DND-41 (cell line): ENCODE data around the gene CIAO1.
"Not testable (repeated sequence)": the region's sequence is repeated elsewhere in the genome, so short reads cannot be mapped to it uniquely, and the experiment has no call there.

Source experiments
- ATAC-seq: fragments of 200-7000 bp; cut with Tn5 transposase; 3 replicates; pipeline ENCODE4 v1.9.1; 2021; ENCODE audit warnings: low read depth; ENCODE audit not compliant: insufficient read depth
- DNase-seq: peaks from one replicate; pipeline ENCODE4 v3.0.0-alpha.2; 2020
- H2AFZ ChIP-seq: 2 replicates; pipeline ENCODE4 v1.6.0; 2012; ENCODE audit warnings: low read depth, low read length
- H3K27ac ChIP-seq: 2 replicates; pipeline ENCODE4 v1.5.1; 2012; ENCODE audit warnings: low read length, inconsistent platforms
- H3K27me3 ChIP-seq: fragments of 200-600 bp; sonication (generic); 2 replicates; pipeline ENCODE4 v1.6.0; 2012; ENCODE audit warnings: low read length, mild to moderate bottlenecking, inconsistent platforms; ENCODE audit not compliant: insufficient read depth, poor library complexity
- H3K36me3 ChIP-seq: 2 replicates; pipeline ENCODE4 v1.5.1; 2012; ENCODE audit warnings: low read length, inconsistent platforms; ENCODE audit not compliant: insufficient read depth
- H3K4me1 ChIP-seq: 2 replicates; pipeline ENCODE4 v1.5.1; 2012; ENCODE audit warnings: mild to moderate bottlenecking, low read length; ENCODE audit not compliant: insufficient read depth
- H3K4me2 ChIP-seq: 2 replicates; pipeline ENCODE4 v1.6.0; 2012; ENCODE audit warnings: mild to moderate bottlenecking, moderate library complexity, low read length, inconsistent platforms; ENCODE audit not compliant: insufficient read depth
- H3K4me3 ChIP-seq, 2 experiments: fragments of 200-600 bp in 1 of 2; shearing (Covaris generic) in 1 of 2; 2 replicates each; pipeline ENCODE4 v1.5.1; 2012 to 2016; ENCODE audit warnings: inconsistent platforms in 2 of 2, low read length in 2 of 2, mild to moderate bottlenecking in 2 of 2, low read depth in 1 of 2, moderate library complexity in 1 of 2
- H3K79me2 ChIP-seq: 2 replicates; pipeline ENCODE4 v1.6.0; 2012; ENCODE audit warnings: low read length, inconsistent platforms; ENCODE audit not compliant: insufficient read depth
- H3K9ac ChIP-seq: 2 replicates; pipeline ENCODE4 v1.6.0; 2012; ENCODE audit warnings: low read depth, mild to moderate bottlenecking, inconsistent platforms, low read length, moderate library complexity
- H3K9me3 ChIP-seq: 2 replicates; pipeline ENCODE4 v1.5.1; 2012; ENCODE audit warnings: low read length, moderate library complexity, mild to moderate bottlenecking, inconsistent platforms; ENCODE audit not compliant: insufficient read depth, severe bottlenecking
- H4K20me1 ChIP-seq: 2 replicates; pipeline ENCODE4 v1.6.0; 2012; ENCODE audit warnings: low read length; ENCODE audit not compliant: insufficient read depth
- EZH2 ChIP-seq: IDR thresholded peaks from 3 replicates; pipeline ENCODE4 v1.6.1; 2012; ENCODE audit warnings: borderline replicate concordance, low read depth, mild to moderate bottlenecking, moderate library complexity, low read length, inconsistent platforms; ENCODE audit not compliant: severe bottlenecking
- TF ChIP-seq, protein P1 (sequence below): IDR thresholded peaks from 2 replicates; pipeline ENCODE4 v1.5.1; 2012; ENCODE audit warnings: borderline replicate concordance, low read length, moderate library complexity, mild to moderate bottlenecking; ENCODE audit not compliant: poor library complexity, severe bottlenecking; ENCODE audit errors: extremely low read depth

CIAO1 gene

DNA sequence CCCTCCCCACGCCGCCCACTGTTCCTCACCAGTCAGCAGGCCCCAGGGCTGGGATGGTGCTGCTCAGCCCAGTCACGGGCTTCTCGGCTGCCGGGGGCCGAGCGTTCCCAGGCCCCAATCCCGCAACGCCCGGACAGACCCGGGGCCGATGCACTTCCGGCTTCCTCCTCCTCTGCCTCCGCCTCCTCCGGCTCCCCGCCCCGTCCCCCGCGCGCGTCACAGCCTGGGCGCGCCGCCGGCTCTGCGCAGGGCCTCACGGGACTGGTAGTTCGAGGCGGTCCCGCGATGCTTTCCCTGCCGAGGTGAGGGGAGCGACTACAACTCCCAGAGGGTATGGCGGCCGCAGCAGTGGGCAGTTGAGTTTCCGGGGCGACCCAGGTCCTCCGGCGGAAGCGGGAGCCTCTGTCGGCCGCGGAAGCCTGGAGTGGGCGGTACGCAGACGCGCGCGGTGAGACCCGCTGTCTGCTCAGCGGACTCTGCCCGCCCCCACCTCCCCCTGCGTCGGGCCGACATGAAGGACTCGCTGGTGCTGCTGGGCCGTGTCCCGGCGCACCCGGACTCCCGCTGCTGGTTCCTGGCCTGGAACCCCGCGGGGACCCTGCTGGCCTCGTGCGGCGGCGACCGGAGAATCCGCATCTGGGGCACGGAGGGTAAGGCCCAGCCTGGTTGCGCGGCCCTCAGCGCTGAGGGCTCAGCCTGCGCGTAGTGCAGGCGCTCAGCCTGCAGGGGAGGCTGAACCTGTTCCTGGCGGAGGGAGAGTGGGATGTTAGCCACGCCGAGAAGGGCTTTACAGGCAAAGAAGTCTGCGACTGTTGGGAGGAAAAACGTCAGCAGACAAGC, at the start of gene CIAO1, which contains the start of gene TMEM127:
Gene CIAO1, plus strand, starts transcription at position 386 of the 840 bp plus-strand sequence. Its CDS starts 126 bp downstream, at position 512.
Gene TMEM127, minus strand, starts transcription at position 158 of the 840 bp plus-strand sequence. CDS start 616 bp downstream, outside the sequence.
- ATAC-seq: peak; percentile 95
- Histone ChIP-seq H3K27ac (peak within 1 kb of the TSS; percentile 81), H3K4me3 (peak within 1 kb of the TSS; percentile 61 to 96), H2AFZ (peak within 1 kb of the TSS; percentile 95), H3K4me1 (peaks cover 33% of the 10 kb centered on the region), H3K9me3 (no peaks in the 10 kb centered on the region), H3K4me2 (peak within 1 kb of the TSS; percentile 95), H3K27me3 (no peaks in the 10 kb centered on the region), H4K20me1 (peaks cover 35% of the 10 kb centered on the region), H3K36me3 (peaks cover 56% of the 10 kb centered on the region), H3K79me2 (peaks cover 72% of the 10 kb centered on the region), H3K9ac (peak within 1 kb of the TSS; percentile 89)
- peak; percentile 99 for DNase-seq
- TF ChIP-seq EZH2: no peak
- TF ChIP-seq, protein P1, sequence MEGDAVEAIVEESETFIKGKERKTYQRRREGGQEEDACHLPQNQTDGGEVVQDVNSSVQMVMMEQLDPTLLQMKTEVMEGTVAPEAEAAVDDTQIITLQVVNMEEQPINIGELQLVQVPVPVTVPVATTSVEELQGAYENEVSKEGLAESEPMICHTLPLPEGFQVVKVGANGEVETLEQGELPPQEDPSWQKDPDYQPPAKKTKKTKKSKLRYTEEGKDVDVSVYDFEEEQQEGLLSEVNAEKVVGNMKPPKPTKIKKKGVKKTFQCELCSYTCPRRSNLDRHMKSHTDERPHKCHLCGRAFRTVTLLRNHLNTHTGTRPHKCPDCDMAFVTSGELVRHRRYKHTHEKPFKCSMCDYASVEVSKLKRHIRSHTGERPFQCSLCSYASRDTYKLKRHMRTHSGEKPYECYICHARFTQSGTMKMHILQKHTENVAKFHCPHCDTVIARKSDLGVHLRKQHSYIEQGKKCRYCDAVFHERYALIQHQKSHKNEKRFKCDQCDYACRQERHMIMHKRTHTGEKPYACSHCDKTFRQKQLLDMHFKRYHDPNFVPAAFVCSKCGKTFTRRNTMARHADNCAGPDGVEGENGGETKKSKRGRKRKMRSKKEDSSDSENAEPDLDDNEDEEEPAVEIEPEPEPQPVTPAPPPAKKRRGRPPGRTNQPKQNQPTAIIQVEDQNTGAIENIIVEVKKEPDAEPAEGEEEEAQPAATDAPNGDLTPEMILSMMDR: peak; percentile 59

DNA sequence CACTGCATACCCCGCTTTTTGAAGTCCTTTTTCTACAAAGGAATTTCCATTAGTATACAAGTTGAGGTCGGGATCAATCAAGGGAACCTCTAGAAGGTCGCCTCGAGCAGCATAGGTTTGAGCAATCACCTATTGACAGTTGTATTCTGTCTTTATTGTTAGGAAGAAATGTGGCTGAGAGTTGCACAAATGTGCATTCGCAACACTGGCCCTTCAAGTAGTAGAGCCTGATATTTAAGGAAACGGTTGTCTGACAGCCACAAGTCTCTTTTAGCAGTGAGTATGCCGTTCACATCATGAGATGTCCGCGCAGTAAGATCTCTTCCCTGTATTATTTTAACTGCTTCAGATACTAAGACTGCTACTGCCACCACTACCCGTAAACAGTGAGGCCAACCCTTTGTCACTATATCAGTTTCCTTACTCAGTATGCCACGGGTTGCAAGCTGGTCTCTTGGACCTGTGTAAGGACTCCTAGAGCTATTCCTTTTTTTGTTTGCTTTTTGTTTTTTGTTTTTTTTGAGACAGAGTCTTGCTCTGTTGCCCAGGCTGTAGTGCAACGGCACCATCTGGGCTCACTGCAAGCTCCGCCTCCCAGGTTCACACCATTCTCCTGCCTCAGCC, 47.4 kb upstream of the CIAO1 start:
- Histone ChIP-seq H3K4me3 (no peak overlapping the region), H3K36me3 (no peaks in the 10 kb centered on the region), H4K20me1 (no peaks in the 10 kb centered on the region), H3K79me2 (no peaks in the 10 kb centered on the region), H3K9me3 (no peaks in the 10 kb centered on the region), H2AFZ (no peak overlapping the region), H3K4me2 (no peak overlapping the region), H3K27ac (no peak overlapping the region), H3K27me3 (no peaks in the 10 kb centered on the region), H3K4me1 (no peaks in the 10 kb centered on the region), H3K9ac (no peak overlapping the region)
- no peak for TF ChIP-seq EZH2
- TF ChIP-seq, protein P1: no peak
- ATAC-seq: no peak
- DNase-seq: no peak

DNA sequence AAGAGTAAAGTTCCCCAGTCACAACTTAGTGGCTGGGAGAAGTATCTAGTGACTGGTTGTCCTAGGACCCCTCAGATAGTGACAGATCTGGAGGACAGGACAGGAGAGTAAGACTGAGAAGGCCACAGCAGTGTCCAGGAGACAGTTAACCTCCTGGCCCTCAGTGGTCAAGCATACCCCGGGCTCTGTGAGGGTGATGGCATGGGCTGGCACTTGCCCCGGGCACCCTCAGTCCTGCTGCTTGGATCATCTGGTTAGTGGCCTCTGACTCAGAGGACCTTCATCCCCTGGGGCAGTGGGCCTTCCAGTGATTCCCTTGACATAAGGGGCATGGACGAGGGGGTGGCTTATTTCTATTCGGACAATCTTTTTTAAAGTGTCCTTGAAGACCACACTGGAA, 46.1 kb upstream of the CIAO1 start:
- H4K20me1 ChIP-seq, H3K4me1 ChIP-seq, H3K27ac ChIP-seq, H2AFZ ChIP-seq, H3K4me2 ChIP-seq, H3K9ac ChIP-seq, DNase-seq, H3K36me3 ChIP-seq, H3K79me2 ChIP-seq, H3K4me3 ChIP-seq, ATAC-seq, H3K9me3 ChIP-seq, H3K27me3 ChIP-seq: not testable (repeated sequence)

DNA sequence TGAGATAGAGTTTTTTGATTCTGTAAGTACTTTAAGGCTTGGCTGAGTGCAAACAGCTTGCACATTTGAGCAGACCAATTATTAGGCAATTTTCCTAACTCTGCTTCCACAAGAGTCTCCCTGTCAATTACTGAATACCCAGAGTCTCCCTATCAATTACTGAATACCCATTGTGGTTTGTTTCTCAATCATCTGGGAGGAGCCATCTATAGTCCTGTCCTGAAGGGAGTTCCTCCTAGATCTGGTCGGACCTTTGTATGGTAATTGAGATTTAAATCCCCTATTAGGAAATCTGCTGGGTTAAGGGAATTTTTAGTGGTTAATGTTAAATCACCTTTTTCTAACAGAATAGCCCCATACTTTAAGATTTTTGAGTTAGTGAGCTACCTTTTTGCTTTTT, 44.9 kb upstream of the CIAO1 start:
- not testable (repeated sequence) for DNase-seq, H3K4me1 ChIP-seq, ATAC-seq

More for the DNA sequence above, 44.9 kb upstream of the CIAO1 start:
- not testable (repeated sequence) for H3K4me3 ChIP-seq, H4K20me1 ChIP-seq, H3K36me3 ChIP-seq, H3K4me2 ChIP-seq, H3K27ac ChIP-seq, H3K9me3 ChIP-seq, H3K79me2 ChIP-seq, H3K27me3 ChIP-seq, H2AFZ ChIP-seq, H3K9ac ChIP-seq
